Lower leg skin (tissue), 4 donors: Measurements from ENCODE around the gene AKT3. TPM values are rescaled to one million over a fixed set of nuclear protein-coding genes. Genes with fewer than 3 reads are reported as not detected.

ENCODE experiments used
- DNase-seq, 2 donors: peaks; one replicate each; pipeline ENCODE4 v3.0.0-alpha.2; 2019; ENCODE audit warnings: low spot score in 2 of 2
- H3K4me3 ChIP-seq: fragments of 200-600 bp; sonication (generic); 2 replicates; pipeline ENCODE4 v1.5.1; 2017; ENCODE audit warnings: mild to moderate bottlenecking, low read depth; ENCODE audit not compliant: poor library complexity, severe bottlenecking
- POLR2A ChIP-seq, 2 donors: fragments of 450-650 bp; IDR thresholded peaks; one replicate each; pipeline ENCODE4 v1.6.1; 2016 to 2017; ENCODE audit warnings: antibody characterized with exemption in 2 of 2, mild to moderate bottlenecking in 1 of 2, moderate library complexity in 1 of 2
- WGBS, 2 donors: methylation state at CpG; one replicate each; pipeline ENCODE4 v1.1.5; 2018; 5-methylcytosine and 5-hydroxymethylcytosine counted together
- intact Hi-C: fragments of 100-400 bp; cut with DNase I; formaldehyde crosslinking; loops from one replicate; pipeline ENCODE4 v1.15.0; 2023; ENCODE audit warnings: low total_unique reads
- total RNA-seq, 4 donors: library from RNA; depleted of rRNA; stranded (reverse); fragments of >200 nt; gene quantifications; one replicate each; pipeline ENCODE4 v1.1.0, GENCODE V29; 2016
- TF ChIP-seq, protein P1 (sequence below), 3 donors: fragments of 450-650 bp; IDR thresholded peaks; one replicate each; pipeline ENCODE4 v1.5.1; 2016; ENCODE audit warnings: antibody characterized with exemption in 3 of 3, mild to moderate bottlenecking in 3 of 3, moderate library complexity in 2 of 3

AKT3 gene
- total RNA-seq, 4 donors from 2014 or later = 7.8 to 16.3 (median 10.4) TPM

DNA sequence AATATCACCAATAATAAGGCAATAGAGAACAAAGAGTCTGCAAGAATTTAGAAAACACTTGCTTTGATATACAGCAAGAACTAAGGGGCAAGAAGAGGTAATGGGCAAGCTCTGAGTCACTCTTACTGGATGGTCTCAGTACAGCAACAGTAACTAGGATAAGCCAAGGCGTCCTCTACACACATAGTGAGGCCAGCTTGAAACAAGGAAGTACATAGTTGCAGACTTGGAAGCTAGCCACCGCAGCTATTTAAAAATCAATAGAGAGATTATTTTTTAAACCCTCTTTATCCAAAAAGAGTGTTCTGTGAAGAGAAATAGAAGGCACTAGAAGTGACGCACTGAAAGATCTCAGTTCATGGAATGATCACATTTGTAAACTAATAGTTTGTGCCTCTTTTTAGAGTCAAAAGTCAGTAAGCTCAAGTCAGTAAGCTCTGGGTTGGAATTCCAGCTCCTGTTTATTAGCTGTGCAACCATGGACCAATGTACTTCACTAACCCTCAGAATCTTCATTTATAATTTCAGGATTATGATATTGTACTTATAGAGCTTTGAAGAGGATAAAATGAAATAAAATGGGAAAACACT is 118.6 kb downstream of the AKT3 start:
- WGBS, 2 donors = 65 to 81% methylated on average over 3 of the region's 3 CpGs
- intact Hi-C loops = no loop called here
- TF ChIP-seq, protein P1, sequence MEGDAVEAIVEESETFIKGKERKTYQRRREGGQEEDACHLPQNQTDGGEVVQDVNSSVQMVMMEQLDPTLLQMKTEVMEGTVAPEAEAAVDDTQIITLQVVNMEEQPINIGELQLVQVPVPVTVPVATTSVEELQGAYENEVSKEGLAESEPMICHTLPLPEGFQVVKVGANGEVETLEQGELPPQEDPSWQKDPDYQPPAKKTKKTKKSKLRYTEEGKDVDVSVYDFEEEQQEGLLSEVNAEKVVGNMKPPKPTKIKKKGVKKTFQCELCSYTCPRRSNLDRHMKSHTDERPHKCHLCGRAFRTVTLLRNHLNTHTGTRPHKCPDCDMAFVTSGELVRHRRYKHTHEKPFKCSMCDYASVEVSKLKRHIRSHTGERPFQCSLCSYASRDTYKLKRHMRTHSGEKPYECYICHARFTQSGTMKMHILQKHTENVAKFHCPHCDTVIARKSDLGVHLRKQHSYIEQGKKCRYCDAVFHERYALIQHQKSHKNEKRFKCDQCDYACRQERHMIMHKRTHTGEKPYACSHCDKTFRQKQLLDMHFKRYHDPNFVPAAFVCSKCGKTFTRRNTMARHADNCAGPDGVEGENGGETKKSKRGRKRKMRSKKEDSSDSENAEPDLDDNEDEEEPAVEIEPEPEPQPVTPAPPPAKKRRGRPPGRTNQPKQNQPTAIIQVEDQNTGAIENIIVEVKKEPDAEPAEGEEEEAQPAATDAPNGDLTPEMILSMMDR (IDR thresholded peaks at IDR 0.05) = no peak
- TF ChIP-seq POLR2A (IDR thresholded peaks at IDR 0.05) = no peak
- no peak overlapping the region for H3K4me3 ChIP-seq
- peak in 1 of 2 donors; percentile 35 for DNase-seq

DNA sequence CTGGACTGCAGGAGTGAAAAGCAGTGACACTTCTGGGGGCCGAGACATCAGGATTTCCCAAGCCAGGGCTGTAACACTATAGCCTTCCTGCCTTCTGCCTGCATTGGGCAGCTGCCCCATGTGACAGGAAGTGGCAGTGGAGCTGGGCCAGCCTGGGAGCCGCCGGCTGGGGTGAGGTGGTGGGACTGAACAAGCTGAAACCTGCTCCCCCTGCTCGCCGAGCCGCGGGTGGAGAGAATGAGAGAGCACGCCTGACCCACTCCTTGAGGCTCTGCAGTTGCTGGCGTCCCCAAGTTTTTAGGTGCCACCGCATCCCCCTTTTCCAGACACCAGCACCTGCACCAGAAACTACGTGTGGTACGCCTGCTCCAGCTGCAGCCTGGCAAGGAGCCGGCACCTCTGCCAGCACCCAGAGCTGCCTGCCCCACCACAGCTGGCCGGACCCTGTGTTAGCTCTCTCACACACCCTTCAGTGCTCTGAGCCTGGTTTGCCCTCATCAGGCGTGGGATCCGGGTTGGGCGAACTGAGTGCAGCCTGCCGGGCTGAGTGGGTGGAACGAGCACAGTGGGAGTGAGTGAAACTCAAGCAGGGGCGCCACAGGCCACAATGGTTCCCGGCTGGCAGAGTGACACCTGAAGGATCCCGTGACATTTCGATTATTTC is 119.4 kb downstream of the AKT3 start:
- peak in 1 of 2 donors; percentile 85 for DNase-seq
- intact Hi-C loops = no loop called here
- 88 to 93% methylated on average over 23 of the region's 23 CpGs for WGBS, 2 donors
- TF ChIP-seq, protein P1 (IDR thresholded peaks at IDR 0.05) = no peak
- no peak for TF ChIP-seq POLR2A (IDR thresholded peaks at IDR 0.05)
- no peak overlapping the region for H3K4me3 ChIP-seq

DNA sequence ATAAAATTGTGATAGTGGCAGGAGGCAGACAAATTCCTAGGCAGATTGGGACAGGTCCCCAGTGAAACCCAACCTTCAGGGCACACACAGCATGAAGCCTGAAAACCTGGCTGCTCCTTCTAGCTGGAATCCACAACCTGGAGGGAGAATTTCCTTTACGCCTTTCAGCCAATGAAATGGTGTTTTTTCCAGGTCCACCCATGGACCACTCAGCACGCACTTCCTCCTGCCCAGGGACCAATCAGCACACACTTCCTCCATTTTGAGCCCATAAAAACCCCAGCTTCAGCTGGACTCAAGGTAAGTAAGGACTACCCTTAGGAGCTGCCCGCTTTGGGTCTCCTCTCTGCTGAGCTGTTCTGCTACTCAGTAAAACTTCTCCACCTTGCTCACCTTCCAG is 120.1 kb downstream of the AKT3 start:
- no peak for TF ChIP-seq POLR2A (IDR thresholded peaks at IDR 0.05)
- TF ChIP-seq, protein P1 (IDR thresholded peaks at IDR 0.05) = no peak
- no peak for DNase-seq
- 90 to 95% methylated on average over 3 of the region's 3 CpGs for WGBS, 2 donors
- no peak overlapping the region for H3K4me3 ChIP-seq
- intact Hi-C loops = no loop called here

DNA sequence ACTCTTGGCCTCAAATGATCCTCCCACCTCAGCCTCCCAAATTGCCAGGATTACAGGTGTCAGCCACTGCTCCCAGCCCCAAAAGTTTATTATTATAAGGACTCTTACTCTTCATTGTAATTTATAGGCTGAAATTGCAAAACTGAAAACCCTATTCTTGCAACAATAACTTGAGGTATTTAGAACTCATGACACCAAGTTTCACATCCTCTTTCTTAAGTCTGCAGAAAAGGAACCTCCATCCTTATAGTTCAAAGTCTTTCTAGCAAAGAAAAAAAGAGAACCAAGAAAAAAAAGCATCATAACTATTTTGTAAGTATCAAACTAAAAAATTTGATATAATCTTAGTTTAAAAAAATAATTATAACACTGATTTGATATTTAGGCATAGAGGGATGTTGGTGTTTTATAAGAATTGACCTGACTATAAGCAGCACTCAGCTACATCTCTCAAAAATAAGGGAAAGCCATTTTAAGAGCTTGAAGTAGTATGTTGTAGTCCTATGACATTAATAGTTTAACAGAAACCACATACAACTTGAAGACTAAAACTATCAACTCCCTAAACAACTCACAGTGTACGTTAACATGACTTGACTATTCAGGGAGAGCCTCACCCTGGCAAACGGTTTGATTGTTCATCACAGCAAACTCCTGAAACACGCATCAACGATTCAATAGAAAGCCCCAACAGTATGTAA is 122.4 kb downstream of the AKT3 start:
- WGBS, 2 donors = 86 to 89% methylated on average over 4 of the region's 4 CpGs
- intact Hi-C loops = no loop called here
- H3K4me3 ChIP-seq = no peak overlapping the region
- TF ChIP-seq, protein P1 (IDR thresholded peaks at IDR 0.05) = no peak
- TF ChIP-seq POLR2A (IDR thresholded peaks at IDR 0.05) = no peak
- DNase-seq = no peak

DNA sequence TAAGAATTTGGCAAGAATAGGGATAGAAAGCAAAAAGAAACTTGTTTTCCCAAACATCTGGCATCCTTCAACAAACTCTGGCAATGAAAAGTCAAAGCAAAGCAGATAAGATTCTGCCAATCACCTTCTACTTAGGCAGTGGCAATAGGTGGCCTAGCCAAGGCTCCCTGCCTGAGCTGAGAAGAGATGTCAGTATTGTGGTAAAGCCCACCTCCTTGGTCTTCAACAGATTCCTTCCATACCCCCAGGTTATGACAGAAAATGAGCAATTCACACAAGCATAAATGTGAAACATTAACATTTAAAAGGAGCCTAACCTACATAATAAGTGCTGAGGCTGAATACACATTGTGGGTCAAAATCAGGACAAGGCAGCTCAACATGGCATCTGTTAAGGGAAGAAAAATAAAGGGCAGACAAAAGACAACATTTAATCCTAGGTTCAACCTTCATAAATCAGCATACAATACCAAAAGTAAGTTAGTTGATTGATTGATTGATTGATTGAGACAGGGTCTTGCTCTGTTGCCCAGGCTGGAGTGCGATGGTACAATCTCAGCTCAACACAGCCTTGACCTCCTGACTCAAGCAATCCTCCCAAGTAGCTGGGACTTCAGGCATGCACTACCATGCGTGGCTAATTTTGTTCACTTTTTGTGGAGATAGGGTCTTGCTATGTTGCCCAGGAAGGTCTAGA is 123.1 kb downstream of the AKT3 start:
- no peak for DNase-seq
- TF ChIP-seq, protein P1 (IDR thresholded peaks at IDR 0.05) = no peak
- no peak for TF ChIP-seq POLR2A (IDR thresholded peaks at IDR 0.05)
- intact Hi-C loops = no loop called here
- 90 to 92% methylated on average over 2 of the region's 2 CpGs for WGBS, 2 donors
- no peak overlapping the region for H3K4me3 ChIP-seq
